Epithelial cell of proximal tubule (primary cell): Measurements from ENCODE around the gene RAI1. TPM values are rescaled to one million over a fixed set of nuclear protein-coding genes. Genes with fewer than 3 reads are reported as not detected.

ENCODE experiments used
- DNase-seq: peaks from one replicate; pipeline ENCODE4 v3.0.0-alpha.2; 2011; ENCODE audit warnings: low read depth
- H3K4me3 ChIP-seq: 2 replicates; pipeline ENCODE4 v1.5.1; 2011; ENCODE audit warnings: low read depth, mild to moderate bottlenecking, low read length
- total RNA-seq: library from RNA; depleted of rRNA; stranded (reverse); fragments of >200 nt; gene quantifications from 2 replicates; pipeline ENCODE4 v1.2.3, GENCODE V29; 2015
- TF ChIP-seq, protein P1 (sequence below): conservative IDR thresholded peaks from 2 replicates; pipeline ENCODE4 v1.5.1; 2012; ENCODE audit warnings: low read depth, mild to moderate bottlenecking, low read length

Gene RAI1
- total RNA-seq, 1 donor from 2014 or later, result 13.7 TPM

DNA sequence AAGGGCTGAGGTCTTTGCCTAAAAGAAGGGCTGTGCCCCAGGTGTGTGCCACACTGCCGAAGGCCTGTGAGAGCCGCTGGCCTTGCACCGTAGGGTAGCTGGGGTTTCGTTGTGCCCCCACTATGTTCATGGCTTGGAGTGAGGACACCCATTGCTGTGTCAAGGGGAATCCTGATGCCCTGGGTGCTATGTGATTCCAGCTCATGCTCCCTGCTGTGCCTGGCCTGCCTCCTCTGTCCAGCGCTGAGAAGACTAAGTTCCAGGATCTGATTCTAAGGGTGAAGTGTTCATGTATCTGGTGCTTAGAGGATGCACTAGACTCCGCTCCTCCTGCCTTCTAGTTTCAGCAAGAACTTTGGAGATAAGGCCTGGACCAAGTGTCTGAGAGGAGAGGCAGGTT lies 108.2 kb downstream of the RAI1 start:
- no peak for DNase-seq
- TF ChIP-seq, protein P1, sequence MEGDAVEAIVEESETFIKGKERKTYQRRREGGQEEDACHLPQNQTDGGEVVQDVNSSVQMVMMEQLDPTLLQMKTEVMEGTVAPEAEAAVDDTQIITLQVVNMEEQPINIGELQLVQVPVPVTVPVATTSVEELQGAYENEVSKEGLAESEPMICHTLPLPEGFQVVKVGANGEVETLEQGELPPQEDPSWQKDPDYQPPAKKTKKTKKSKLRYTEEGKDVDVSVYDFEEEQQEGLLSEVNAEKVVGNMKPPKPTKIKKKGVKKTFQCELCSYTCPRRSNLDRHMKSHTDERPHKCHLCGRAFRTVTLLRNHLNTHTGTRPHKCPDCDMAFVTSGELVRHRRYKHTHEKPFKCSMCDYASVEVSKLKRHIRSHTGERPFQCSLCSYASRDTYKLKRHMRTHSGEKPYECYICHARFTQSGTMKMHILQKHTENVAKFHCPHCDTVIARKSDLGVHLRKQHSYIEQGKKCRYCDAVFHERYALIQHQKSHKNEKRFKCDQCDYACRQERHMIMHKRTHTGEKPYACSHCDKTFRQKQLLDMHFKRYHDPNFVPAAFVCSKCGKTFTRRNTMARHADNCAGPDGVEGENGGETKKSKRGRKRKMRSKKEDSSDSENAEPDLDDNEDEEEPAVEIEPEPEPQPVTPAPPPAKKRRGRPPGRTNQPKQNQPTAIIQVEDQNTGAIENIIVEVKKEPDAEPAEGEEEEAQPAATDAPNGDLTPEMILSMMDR, result no peak
- no peak overlapping the region for H3K4me3 ChIP-seq

DNA sequence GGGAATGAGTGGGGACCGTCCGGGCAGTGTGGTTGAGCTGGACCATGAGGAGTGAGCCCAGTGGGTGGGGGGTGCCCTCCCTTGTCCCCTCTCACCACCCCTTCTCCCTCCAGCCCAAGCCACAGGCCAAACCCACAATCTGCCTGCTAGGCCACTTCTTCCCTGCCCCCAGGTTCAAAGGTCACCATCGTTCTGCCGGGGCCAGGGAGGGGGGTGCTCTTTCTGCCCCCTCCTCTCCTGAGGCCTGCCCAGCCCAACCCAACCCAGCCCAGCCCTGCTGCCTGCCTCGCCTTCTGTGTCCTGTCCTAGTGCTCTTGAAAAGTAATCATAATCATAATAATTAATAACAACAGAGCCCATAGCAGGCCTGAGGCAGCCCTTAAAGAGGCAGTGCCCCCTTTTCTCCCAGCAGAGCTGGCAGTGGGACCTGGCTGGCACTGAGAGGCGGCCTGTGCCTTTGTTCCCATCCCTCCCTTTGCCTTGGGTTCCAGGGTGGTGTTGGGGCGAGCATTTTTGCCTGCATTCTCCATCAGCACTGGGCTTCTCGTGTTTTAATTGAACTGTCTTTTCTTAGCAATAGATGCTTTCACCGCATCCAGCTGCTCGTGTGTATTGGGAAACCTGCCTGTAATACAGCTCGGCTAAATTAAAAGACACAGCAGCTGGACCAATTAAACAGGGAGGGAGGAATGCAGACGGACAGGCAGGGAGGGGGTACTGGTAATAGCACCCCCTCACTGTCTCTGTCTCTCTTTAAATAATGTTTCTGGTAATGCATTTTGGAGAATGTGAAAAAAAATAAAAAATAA lies 108.8 kb downstream of the RAI1 start:
- no peak for DNase-seq
- TF ChIP-seq, protein P1, result no peak
- no peak overlapping the region for H3K4me3 ChIP-seq

DNA sequence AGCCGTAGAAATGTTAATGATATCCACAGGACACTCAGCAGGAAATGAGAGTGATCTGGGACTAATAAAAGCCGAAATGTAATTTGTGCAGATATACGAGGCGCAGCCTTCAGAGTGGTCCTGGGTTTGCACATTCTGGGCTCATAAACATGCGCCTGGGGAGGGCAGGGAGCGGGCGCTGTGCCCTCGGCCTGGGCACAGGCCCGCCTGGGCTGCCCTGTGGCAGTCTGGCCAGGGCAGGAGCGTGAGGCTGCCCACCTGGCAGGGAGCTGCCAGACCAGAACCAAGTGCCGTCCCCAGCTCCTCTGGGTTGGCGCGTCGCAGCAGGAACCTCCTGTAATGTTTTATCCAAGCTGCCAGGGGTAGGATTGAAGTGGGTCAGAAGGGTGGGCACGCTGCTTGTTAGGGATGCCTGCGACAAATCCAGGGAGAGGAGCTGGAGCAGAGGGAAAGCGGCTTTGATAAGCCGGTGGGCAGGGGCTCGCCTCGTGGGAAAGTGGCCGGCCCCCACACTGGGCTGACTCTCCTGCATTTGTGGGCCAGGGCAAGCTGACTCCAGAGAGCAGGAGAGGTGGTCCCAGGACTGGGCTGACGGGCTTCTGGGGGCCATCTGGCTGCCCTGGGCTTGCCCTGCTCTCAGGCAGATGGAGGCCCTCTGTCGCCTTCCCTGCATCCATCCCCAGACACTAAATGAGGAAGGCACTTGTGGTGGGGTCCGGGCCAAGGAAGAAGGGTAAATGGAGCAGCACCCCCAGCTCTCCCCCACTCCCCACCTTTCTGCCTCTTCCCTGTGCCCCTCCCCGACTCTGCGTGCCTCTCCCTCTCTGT lies 109.6 kb downstream of the RAI1 start:
- no peak overlapping the region for H3K4me3 ChIP-seq
- TF ChIP-seq, protein P1, result no peak
- DNase-seq, result no peak

DNA sequence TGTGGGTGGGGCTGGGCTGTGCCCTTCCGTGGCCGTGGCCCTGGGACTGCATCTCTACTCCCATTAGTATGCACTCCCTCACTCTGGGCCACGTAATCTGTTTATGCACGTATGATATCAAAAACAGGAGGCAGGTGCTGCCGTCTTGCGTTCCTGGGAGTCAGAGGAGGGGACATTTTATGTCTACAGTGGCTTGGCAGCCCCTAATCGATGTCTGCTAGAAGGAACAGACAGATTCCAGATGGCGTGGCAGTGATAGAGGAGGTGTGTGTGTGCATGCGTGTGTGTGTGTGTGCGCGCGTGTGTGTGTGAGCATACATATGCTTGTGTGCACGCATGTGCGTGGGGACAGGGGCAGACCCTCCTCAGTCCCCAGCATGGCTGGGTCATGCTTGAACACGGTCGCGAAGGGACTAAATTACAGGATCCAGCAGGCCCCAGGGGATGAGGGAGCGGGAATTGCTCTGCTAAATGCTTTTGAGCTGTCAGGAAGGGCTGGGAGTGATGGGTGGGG lies 110.8 kb downstream of the RAI1 start:
- no peak for DNase-seq
- TF ChIP-seq, protein P1, result no peak
- H3K4me3 ChIP-seq, result no peak overlapping the region

DNA sequence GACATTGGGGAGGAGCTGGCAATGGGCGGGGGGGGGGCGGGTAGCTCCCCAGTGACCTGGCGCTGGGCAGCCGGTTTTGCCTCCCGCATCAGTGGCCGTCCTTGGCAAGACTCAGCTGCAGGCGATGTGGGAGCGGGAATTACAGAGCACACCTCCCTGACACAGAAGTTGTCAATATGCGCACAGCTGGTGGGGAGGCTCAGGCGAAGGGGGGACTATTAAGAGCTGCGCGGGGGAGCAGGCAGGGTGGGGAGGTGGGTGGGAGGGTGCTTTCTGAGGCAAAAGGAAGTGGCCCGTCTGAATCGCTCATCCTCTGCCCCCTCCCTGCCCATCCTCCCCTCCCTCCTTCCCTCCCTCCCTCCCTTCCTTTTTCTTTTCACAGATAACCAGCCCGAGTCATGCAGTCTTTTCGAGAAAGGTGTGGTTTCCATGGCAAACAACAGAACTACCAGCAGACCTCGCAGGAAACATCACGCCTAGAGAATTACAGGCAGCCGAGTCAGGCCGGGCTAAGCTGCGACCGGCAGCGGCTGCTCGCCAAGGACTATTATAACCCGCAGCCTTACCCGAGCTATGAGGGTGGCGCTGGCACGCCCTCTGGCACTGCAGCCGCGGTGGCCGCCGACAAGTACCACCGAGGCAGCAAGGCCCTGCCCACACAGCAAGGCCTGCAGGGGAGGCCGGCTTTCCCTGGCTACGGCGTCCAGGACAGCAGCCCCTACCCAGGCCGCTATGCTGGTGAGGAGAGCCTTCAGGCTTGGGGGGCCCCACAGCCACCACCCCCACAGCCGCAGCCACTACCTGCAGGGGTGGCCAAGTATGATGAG lies 111.5 kb downstream of the RAI1 start:
- no peak for DNase-seq
- TF ChIP-seq, protein P1, result no peak
- no peak overlapping the region for H3K4me3 ChIP-seq

DNA sequence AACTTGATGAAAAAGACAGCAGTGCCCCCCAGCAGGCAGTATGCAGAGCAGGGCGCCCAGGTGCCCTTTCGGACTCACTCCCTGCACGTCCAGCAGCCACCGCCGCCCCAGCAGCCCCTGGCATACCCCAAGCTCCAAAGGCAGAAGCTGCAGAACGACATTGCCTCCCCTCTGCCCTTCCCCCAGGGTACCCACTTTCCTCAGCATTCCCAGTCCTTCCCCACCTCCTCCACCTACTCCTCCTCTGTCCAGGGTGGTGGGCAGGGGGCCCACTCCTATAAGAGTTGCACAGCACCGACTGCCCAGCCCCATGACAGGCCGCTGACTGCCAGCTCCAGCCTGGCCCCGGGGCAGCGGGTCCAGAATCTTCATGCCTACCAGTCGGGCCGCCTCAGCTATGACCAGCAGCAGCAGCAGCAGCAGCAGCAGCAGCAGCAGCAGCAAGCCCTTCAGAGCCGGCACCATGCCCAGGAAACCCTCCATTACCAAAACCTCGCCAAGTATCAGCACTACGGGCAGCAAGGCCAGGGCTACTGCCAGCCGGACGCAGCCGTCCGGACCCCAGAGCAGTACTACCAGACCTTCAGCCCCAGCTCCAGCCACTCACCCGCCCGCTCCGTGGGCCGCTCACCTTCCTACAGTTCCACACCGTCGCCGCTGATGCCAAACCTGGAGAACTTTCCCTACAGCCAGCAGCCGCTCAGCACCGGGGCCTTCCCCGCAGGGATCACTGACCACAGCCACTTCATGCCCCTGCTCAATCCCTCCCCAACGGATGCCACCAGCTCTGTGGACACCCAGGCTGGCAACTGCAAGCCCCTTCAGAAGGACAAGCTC lies 112.3 kb downstream of the RAI1 start:
- no peak overlapping the region for H3K4me3 ChIP-seq
- TF ChIP-seq, protein P1, result no peak
- DNase-seq, result no peak
